ENCODE data around the gene ITGA7.

GRCh38 chr12:55755246-55755645 is 47.5 kb upstream of the ITGA7 start:
- TF ChIP-seq POLR2AphosphoS5 (IDR thresholded peaks at IDR 0.05) (no peak), CTCF (IDR thresholded peaks at IDR 0.05) (no peak)
